AG04450 (cell line): ENCODE data around the gene UGT1A4. TPM values are rescaled to one million over a fixed set of nuclear protein-coding genes. Genes with fewer than 3 reads are reported as not detected.
"Not testable (repeated sequence)": the region's sequence is repeated elsewhere in the genome, so short reads cannot be mapped to it uniquely, and the experiment has no call there.

Experiments used
- CTCF ChIA-PET: fragments of 300-600, 350-600 bp; formaldehyde crosslinking; extraction: SDS; loops from one replicate; lab custom pipeline; 2022; ENCODE audit warnings: antibody characterized with exemption, inconsistent platforms; lab: Charles Lee
- POLR2A ChIA-PET: fragments of 350-600 bp; formaldehyde crosslinking; extraction: SDS; loops from one replicate; lab custom pipeline; 2021; ENCODE audit warnings: antibody characterized with exemption, inconsistent platforms; lab: Yijun Ruan, JAX
- DNase-seq: peaks from one replicate; pipeline ENCODE4 v3.0.0-alpha.2; 2011; ENCODE audit warnings: low read depth, low spot score
- H3K27ac ChIP-seq: one replicate; pipeline ENCODE4 v1.5.1; 2012; ENCODE audit warnings: low read depth, low read length, control low read depth
- H3K27me3 ChIP-seq: one replicate; pipeline ENCODE4 v1.6.0; 2012; ENCODE audit warnings: low read length; ENCODE audit not compliant: control insufficient read depth, insufficient read depth
- H3K4me3 ChIP-seq: 2 replicates; pipeline ENCODE4 v1.5.1; 2011; ENCODE audit warnings: mild to moderate bottlenecking, low read depth, low read length, control low read depth
- H3K9me3 ChIP-seq: 2 replicates; pipeline ENCODE4 v1.5.1; 2012; ENCODE audit warnings: low read length; ENCODE audit not compliant: control insufficient read depth, insufficient read depth
- polyA plus RNA-seq: library from polyadenylated mRNA; depleted of rRNA; stranded (reverse); fragments of >200 nt; gene quantifications from 2 replicates; pipeline ENCODE4 v1.2.3, GENCODE V29; 2011
- TF ChIP-seq, protein P1 (sequence below): IDR thresholded peaks from 2 replicates; pipeline ENCODE4 v1.5.1; 2011; ENCODE audit warnings: low read depth, low read length, control low read depth, inconsistent platforms

UGT1A4 gene
- polyA plus RNA-seq, 1 experiment = not detected

DNA sequence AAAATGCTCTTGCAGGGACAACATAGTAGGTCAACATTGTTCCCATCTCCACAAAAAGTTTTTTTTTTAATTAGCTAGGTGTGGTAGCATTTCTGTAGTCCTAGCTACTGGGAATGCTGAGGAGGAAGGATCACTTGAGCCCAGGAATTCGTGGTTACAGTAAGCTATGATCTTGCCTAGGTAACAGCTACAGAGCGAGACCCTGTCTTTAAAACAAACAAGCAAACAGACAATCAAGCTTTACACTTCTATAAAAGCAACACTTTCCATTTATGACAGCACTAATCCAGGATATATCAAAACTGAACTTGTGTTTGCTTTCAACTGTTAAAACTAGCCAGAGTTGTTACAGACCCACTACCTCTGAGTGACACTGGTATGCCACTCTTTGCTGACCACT, 22.3 kb downstream of the UGT1A4 start:
- POLR2A ChIA-PET = no interaction called here
- TF ChIP-seq, protein P1, sequence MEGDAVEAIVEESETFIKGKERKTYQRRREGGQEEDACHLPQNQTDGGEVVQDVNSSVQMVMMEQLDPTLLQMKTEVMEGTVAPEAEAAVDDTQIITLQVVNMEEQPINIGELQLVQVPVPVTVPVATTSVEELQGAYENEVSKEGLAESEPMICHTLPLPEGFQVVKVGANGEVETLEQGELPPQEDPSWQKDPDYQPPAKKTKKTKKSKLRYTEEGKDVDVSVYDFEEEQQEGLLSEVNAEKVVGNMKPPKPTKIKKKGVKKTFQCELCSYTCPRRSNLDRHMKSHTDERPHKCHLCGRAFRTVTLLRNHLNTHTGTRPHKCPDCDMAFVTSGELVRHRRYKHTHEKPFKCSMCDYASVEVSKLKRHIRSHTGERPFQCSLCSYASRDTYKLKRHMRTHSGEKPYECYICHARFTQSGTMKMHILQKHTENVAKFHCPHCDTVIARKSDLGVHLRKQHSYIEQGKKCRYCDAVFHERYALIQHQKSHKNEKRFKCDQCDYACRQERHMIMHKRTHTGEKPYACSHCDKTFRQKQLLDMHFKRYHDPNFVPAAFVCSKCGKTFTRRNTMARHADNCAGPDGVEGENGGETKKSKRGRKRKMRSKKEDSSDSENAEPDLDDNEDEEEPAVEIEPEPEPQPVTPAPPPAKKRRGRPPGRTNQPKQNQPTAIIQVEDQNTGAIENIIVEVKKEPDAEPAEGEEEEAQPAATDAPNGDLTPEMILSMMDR = no peak
- Histone ChIP-seq H3K27me3 (peaks cover 15% of the 10 kb centered on the region), H3K4me3 (no peak overlapping the region), H3K27ac (no peak overlapping the region), H3K9me3 (peaks cover 5% of the 10 kb centered on the region; the same call in 1 of the 2 replicates)
- CTCF ChIA-PET = no interaction called here
- no peak for DNase-seq

DNA sequence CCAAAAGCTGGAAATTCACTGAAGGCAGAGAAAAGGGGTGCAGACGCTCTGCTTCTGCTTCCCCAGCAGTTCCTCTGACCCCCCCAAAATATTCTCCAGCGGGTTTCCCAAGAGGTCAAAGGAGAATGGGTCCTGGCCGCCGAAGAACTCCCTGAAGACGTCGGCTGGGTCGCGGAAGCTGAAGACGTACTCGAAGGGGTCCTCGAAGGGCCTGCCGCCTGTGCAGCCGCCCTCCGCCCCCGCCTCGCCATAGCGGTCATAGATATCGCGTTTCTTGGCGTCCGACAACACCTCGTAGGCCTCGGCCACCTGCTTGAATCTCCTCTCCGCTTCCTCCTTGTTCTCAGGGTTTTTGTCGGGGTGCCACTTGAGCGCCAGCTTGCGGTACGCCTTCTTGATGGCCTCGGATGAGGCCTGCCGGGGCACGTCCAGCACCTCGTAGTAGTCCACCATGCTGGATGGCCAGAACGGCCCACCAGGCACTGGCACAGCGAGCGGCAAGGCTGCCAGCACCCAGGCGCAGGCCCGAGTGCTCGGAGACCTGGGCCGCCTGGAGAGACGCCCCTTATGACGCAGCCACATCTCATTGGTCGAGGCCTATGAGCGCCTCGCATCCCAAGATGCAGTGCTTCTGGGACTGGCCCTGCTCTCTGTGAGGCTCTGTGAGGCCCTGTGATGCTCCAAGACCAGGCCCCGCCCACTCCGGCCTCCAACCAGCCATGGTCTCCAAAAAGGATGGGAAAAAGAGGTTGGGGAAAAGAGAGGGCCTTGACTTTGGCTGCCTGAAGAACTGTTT, 25.1 kb downstream of the UGT1A4 start:
- Histone ChIP-seq H3K9me3 (peaks cover 5% of the 10 kb centered on the region; the same call in 1 of the 2 replicates), H3K27me3 (peaks cover 15% of the 10 kb centered on the region), H3K4me3 (no peak overlapping the region), H3K27ac (no peak overlapping the region)
- DNase-seq = no peak
- TF ChIP-seq, protein P1 = no peak
- ChIA-PET POLR2A (no interaction called here), CTCF (no interaction called here)

DNA sequence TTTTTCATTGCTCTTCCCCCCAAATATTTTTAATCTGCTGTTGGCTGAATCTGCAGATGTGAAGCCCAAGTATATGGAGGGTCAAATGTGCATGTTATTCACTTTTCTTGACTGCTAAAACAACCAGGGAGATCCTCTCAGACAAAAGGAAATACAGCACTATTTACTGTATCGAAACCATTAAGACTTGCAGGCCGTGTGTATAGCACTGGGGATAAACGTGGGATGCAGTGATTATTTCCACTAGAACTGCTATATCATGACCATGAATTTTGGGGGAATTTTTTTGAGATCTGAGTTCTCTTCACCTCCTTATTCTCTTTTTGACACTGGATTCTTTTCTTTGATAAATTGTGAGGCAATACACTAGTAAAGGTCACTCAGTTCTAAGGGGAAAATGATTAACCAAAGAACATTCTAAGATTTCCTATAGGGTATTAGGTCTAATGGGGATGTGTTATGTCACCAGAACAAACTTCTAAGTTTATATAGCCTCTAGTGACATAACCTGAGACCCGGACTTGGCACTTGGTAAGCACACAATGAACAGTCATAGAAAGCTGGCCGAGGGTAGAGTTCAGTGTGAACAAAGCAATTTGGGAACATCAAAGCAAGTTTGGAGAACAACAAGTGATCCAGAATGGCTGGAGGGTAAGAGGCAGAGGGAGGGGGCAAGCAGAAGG, 26.7 kb downstream of the UGT1A4 start:
- H3K27me3 ChIP-seq = peaks cover 15% of the 10 kb centered on the region
- ChIA-PET CTCF (no interaction called here), POLR2A (no interaction called here)
- DNase-seq = no peak
- no peak overlapping the region for H3K27ac ChIP-seq
- H3K4me3 ChIP-seq = no peak overlapping the region
- TF ChIP-seq, protein P1 = no peak
- peaks cover 5% of the 10 kb centered on the region; the same call in 1 of the 2 replicates for H3K9me3 ChIP-seq

DNA sequence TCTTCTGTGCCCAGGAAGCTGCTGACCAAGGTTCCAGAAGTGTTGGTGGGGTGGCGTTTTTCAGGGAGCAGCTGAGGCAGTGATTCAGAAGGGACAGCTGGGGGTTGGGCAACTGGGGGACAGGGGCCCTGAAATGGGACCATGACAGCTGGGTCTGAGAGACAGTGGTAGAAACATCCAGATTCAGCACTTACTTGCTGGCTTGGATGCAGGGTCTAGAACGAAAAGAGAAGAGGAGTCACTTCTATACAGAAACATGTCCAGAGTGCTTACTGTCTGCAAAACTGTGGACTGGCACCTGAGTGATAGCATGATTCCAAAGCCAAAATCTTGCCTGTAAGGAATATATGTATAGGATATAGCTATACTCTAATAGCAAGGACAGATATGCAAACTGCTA, 27.3 kb downstream of the UGT1A4 start:
- POLR2A ChIA-PET, H3K27ac ChIP-seq, DNase-seq, H3K4me3 ChIP-seq, CTCF ChIA-PET, H3K9me3 ChIP-seq: not testable (repeated sequence)
- peaks cover 12% of the 10 kb centered on the region for H3K27me3 ChIP-seq

DNA sequence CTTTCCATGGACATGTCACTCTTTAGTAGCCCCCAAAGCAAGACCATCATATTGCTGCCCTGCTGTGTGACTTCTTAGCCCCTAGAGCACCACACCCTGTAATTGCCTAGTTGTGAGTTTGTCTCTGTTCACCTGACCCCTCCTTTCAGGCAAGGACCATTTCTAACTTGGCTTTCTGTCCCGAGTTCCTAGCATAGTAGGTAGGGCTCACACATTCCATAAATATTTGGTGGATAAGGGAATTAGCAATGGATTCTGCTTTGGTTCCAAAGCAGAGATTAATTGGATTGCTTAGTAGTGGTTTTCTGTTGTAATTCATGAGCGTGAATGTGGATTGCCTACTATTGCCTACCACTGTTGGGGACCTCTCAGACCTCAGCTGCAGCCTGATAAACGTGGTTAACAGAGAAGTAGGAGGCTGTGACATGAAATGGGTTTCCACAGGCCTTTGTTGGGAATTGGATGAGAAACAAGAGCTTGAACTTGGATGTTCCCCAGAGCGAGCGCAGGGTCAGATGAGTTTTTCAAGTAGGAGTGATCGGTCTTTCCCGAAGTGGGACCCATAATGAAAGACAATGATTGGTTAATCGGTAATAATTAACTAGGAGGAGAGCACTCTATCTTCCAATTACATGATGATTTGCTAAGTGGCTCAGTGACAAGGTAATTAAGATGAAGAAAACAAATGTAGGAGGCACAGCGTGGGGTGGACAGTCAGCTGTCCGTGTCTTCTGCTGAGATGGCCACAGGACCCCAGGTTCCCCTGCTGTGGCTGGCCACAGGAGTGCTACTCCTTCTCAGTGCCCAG, 28.1 kb downstream of the UGT1A4 start:
- Histone ChIP-seq H3K9me3 (peaks cover 12% of the 10 kb centered on the region), H3K4me3 (no peak overlapping the region), H3K27me3 (peaks cover 5% of the 10 kb centered on the region), H3K27ac (no peak overlapping the region)
- TF ChIP-seq, protein P1 = no peak
- POLR2A ChIA-PET = no interaction called here
- no peak for DNase-seq
- CTCF ChIA-PET = no interaction called here
